Dendritic cell treated with granulocyte-macrophage colony-stimulating factor and Interleukin-4, amounts not matched to agents 40 ng/mL and 50 ng/mL, for 4 days (primary cell): ENCODE measurements around the gene MANEAL.

Experiments
- H3K27ac Mint-ChIP-seq: one replicate; pipeline ENCODE4 v1.8.0; 2022; ENCODE audit warnings: mild to moderate bottlenecking, mixed read lengths
- H3K27me3 Mint-ChIP-seq: one replicate; pipeline ENCODE4 v1.8.0; 2022; ENCODE audit warnings: mild to moderate bottlenecking, mixed read lengths
- H3K36me3 Mint-ChIP-seq: one replicate; pipeline ENCODE4 v1.8.0; 2022; ENCODE audit warnings: low read depth, mixed read lengths
- H3K4me1 Mint-ChIP-seq: one replicate; pipeline ENCODE4 v1.8.0; 2022; ENCODE audit warnings: low read depth, mixed read lengths
- H3K4me3 Mint-ChIP-seq: one replicate; pipeline ENCODE4 v1.8.0; 2022; ENCODE audit warnings: mild to moderate bottlenecking, moderate library complexity, mixed read lengths
- H3K9me3 Mint-ChIP-seq: one replicate; pipeline ENCODE4 v1.8.0; 2022; ENCODE audit warnings: mixed read lengths
- intact Hi-C: fragments of 100-400 bp; cut with micrococcal nuclease; formaldehyde crosslinking; loops from one replicate; pipeline ENCODE4 v1.15.0; 2022

MANEAL gene

DNA sequence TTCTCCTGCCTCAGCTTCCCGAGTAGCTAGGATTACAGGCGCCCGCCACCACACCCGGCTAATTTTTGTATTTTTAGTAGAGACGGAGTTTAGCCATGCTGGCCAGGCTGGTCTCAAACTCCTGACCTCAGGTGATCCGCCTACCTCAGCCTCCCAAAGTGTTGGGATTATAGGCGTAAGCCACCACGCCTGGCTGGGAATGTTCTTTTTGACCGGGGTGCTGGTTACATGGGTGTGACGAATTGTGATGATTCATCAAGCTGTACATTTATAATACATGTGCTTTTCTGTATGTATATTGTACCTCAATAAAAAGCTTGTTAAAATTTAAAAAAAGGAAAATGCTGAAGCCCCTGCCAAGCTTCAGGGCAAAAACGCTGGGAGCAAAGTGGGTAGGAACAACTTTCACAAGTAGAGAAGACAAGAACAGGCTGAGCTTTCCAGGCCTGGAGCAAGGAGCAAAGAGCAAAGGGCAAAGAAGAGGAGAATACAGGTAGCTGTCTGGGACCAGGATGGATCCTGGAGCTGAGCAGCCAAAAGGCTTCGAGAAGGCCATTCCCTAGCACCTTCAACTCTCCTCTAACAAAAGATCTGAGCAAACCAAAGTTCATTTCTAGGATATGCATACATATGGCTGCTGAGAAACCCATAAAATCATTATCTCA, 34.9 kb downstream of the MANEAL start:
- H3K4me3 Mint-ChIP-seq, result no peak overlapping the region
- intact Hi-C loops, result no loop called here

DNA sequence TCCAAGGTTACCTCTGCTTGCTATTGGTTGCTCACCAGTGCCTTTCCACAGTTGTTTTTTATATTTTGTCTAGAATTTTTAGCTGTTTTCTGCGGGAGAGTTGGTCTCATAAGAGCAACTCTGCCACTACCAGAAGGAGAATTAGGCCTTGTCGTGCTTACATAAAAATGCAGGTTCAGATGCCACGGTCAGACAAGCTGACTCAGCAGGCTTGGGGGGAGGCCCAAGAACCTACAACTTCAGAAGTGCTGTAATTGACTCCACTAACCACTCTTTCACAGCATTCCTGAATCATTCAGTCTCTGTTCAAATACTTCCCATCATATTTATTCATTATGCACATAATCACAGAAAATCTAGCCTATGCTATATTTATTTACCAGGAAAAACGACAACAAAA, 37.5 kb downstream of the MANEAL start:
- H3K4me3 Mint-ChIP-seq, result no peak overlapping the region
- no peaks in the 10 kb centered on the region for H3K27me3 Mint-ChIP-seq
- H3K36me3 Mint-ChIP-seq, result peaks cover 93% of the 10 kb centered on the region
- H3K27ac Mint-ChIP-seq, result no peak overlapping the region
- intact Hi-C loops, result no loop called here
- H3K4me1 Mint-ChIP-seq, result peaks cover 2% of the 10 kb centered on the region
- no peaks in the 10 kb centered on the region for H3K9me3 Mint-ChIP-seq

More for the DNA sequence above, 34.9 kb downstream of the MANEAL start:
- Mint-ChIP-seq H3K9me3 (no peaks in the 10 kb centered on the region), H3K27me3 (no peaks in the 10 kb centered on the region), H3K27ac (no peak overlapping the region), H3K36me3 (peaks cover 70% of the 10 kb centered on the region), H3K4me1 (peaks cover 22% of the 10 kb centered on the region)

DNA sequence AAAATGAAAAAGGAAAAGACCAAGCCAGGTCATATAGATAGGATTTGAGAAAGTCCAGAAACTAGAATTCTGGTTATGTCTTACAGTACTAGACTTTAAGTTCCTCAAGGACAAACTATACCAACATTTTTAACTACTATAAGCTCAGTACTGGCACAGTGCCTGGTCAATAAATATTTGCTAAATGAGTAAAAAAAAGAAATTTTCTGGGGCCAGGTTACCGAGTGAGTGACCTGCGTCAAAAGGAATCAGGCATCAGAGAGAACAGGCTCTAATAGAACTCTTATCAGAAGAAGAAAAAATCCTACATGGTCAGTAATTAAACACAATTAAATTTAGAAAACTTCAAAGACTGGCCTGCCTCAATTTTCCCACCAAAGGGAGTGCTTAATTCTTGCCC, 38.2 kb downstream of the MANEAL start:
- Mint-ChIP-seq H3K27me3 (no peaks in the 10 kb centered on the region), H3K36me3 (peaks cover 93% of the 10 kb centered on the region), H3K4me3 (no peak overlapping the region), H3K27ac (no peak overlapping the region), H3K4me1 (no peaks in the 10 kb centered on the region), H3K9me3 (no peaks in the 10 kb centered on the region)
- intact Hi-C loops, result no loop called here

DNA sequence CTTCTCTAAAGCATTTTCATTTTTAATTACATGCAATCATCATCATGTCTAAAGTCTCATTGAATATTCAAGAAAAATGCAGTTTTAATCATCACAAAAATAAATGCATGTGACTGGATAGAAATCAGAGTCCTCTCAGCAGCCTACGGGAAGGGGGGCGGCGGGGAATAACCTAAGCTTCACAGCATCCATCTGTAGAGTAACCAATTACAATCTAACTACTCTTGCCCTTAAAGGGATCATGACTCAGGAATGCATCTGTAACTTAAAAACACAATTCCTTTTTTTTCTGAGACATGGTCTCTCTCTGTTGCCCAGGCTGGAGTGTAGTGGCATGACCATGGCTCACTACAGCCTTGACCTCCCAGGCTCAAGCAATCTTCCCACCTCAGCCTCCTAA, 43.1 kb downstream of the MANEAL start:
- H3K27me3 Mint-ChIP-seq, result no peaks in the 10 kb centered on the region
- H3K9me3 Mint-ChIP-seq, result no peaks in the 10 kb centered on the region
- H3K4me1 Mint-ChIP-seq, result peaks cover 5% of the 10 kb centered on the region
- H3K36me3 Mint-ChIP-seq, result peaks cover 99% of the 10 kb centered on the region
- intact Hi-C loops, result no loop called here
- no peak overlapping the region for H3K4me3 Mint-ChIP-seq
- H3K27ac Mint-ChIP-seq, result no peak overlapping the region

DNA sequence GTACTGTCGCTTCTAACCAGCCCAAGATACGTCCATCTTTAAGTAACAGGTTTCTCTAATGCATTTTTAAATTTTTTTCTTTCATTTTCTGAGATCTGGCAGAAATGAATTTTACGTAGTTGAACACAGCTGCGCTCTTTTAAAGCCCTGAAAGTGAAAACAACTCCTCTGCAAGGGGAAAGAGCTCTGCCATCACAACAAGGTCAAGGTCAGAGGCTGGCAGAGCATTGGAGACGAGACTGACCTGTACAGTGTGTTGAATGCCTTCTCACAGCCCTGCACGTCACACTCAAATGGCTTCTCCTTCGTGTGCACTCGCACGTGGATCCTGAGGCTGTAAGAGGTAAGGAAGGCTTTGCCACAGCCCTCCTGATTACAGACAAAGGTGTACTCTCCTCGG, 46.0 kb downstream of the MANEAL start:
- Mint-ChIP-seq H3K4me1 (peaks cover 31% of the 10 kb centered on the region), H3K27ac (no peak overlapping the region), H3K4me3 (no peak overlapping the region), H3K36me3 (peaks cover 87% of the 10 kb centered on the region), H3K27me3 (no peaks in the 10 kb centered on the region), H3K9me3 (no peaks in the 10 kb centered on the region)
- intact Hi-C loops, result no loop called here

DNA sequence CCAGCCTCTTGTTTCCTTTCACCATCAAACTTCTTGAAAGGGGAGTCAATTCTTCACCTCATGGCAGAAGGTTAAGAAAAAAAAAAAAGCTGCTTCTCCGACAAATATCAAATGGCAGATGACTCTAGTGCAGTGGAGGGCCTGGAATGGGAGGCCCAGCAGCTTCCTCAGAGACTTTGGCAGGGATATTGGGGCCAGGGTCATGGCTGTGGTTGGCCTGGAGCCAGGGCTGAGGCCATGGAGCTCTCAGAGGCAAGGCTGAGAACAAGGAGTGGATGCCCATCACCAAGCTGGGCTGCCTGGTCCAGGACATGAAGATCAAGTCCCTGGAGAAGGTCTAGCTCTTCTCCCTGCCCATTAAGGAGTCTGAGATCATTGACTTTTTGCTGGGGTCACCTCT, 47.1 kb downstream of the MANEAL start:
- Mint-ChIP-seq H3K9me3 (no peaks in the 10 kb centered on the region), H3K4me3 (no peak overlapping the region), H3K4me1 (peaks cover 42% of the 10 kb centered on the region), H3K27ac (no peak overlapping the region), H3K36me3 (peaks cover 85% of the 10 kb centered on the region), H3K27me3 (no peaks in the 10 kb centered on the region)
- intact Hi-C loops, result no loop called here

DNA sequence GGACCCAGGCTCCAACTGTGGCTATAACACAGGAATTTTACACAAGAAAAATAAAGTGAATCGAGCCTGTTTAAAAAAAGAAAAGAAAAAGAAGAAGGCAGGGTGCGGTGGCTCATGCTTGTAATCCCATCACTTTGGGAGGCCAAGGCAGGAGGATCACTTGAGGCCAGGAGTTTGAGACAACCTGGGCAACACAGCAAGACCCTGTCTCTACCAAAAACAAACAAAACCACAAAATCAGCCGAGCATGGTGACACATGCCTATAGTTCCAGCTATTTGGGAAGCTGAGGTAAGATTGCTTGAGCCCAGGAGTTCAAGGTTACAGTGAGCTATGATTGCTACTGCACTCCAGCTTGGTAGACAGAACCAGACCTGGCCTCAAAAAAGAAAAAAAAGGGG, 48.0 kb downstream of the MANEAL start:
- H3K36me3 Mint-ChIP-seq, result peaks cover 76% of the 10 kb centered on the region
- no peak overlapping the region for H3K4me3 Mint-ChIP-seq
- H3K27me3 Mint-ChIP-seq, result no peaks in the 10 kb centered on the region
- intact Hi-C loops, result no loop called here
- H3K27ac Mint-ChIP-seq, result no peak overlapping the region
- peaks cover 50% of the 10 kb centered on the region for H3K4me1 Mint-ChIP-seq
- H3K9me3 Mint-ChIP-seq, result no peaks in the 10 kb centered on the region

DNA sequence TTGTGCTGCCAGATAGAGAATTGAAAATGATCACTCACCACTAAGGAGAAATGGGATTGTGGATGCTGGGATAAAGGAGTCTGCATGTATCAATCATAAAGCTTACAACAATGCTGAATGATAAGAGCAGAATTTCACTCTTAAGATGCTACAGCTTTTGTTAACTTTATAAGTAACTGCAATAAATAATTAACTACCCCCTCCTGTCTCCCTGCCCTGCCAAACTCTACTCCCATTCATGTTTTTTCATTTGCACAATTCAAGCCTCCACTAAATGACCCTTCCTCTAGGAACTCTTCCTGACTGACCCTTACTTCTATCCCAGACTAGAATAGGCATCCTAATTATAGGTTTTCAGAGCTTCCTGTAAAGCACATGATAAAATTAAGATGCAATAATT, 50.9 kb downstream of the MANEAL start:
- no peaks in the 10 kb centered on the region for H3K27me3 Mint-ChIP-seq
- no peak overlapping the region for H3K4me3 Mint-ChIP-seq
- no peaks in the 10 kb centered on the region for H3K9me3 Mint-ChIP-seq
- intact Hi-C loops, result no loop called here
- peaks cover 60% of the 10 kb centered on the region for H3K4me1 Mint-ChIP-seq
- H3K27ac Mint-ChIP-seq, result no peak overlapping the region
- H3K36me3 Mint-ChIP-seq, result peaks cover 58% of the 10 kb centered on the region

DNA sequence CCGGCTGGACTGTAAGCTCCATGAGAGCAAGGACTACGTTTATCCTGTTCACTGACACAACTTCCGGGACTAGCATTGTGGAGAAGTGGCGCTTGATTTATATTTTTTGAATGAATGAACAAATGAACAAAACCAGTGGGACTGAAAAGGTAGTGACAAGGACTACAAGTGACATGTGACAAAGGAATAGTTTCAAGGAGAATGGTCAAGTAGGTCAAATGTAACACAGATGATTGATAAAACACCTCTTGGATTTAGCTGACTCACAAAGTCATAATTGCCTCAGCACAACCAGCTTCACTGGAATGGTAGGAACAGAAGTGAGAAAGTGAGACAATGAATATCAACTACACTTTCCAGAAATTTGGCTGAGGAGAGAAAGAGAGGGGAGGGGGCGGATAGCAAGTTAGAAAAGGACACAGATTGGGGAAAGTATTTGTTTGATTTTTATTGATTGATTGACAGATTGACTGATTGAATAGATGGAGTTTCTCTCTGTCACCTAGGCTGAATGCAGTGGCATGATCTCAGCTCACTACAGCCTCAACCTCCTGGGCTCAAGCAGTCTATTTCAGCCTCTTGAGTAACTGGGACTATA, 51.5 kb downstream of the MANEAL start:
- H3K9me3 Mint-ChIP-seq, result no peaks in the 10 kb centered on the region
- no peaks in the 10 kb centered on the region for H3K27me3 Mint-ChIP-seq
- H3K36me3 Mint-ChIP-seq, result peaks cover 54% of the 10 kb centered on the region
- H3K4me1 Mint-ChIP-seq, result peaks cover 60% of the 10 kb centered on the region
- intact Hi-C loops, result no loop called here
- H3K4me3 Mint-ChIP-seq, result no peak overlapping the region
- H3K27ac Mint-ChIP-seq, result peak overlapping the region; percentile 62

DNA sequence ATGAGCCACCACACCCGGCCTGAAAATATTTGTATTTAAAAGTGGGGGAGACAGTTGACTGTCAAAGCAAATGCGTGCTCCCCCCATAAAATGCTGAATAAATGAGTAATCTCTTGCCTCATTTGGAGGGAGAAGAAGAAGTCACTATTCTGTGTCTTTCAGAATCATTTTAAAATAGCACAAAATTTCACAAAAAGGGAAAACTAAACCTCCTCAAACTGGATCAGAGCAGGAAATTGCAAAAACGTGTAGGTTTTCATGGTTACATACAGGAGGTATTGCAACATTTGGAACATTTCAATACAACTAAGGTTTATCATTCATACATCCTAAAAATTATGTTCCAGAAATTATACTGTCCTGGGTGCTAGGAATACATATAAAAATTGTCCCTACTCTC, 52.1 kb downstream of the MANEAL start:
- Mint-ChIP-seq H3K27me3 (no peaks in the 10 kb centered on the region), H3K9me3 (no peaks in the 10 kb centered on the region), H3K4me1 (peaks cover 60% of the 10 kb centered on the region), H3K4me3 (no peak overlapping the region), H3K36me3 (peaks cover 47% of the 10 kb centered on the region), H3K27ac (peak overlapping the region; percentile 62)
- intact Hi-C loops, result no loop called here

DNA sequence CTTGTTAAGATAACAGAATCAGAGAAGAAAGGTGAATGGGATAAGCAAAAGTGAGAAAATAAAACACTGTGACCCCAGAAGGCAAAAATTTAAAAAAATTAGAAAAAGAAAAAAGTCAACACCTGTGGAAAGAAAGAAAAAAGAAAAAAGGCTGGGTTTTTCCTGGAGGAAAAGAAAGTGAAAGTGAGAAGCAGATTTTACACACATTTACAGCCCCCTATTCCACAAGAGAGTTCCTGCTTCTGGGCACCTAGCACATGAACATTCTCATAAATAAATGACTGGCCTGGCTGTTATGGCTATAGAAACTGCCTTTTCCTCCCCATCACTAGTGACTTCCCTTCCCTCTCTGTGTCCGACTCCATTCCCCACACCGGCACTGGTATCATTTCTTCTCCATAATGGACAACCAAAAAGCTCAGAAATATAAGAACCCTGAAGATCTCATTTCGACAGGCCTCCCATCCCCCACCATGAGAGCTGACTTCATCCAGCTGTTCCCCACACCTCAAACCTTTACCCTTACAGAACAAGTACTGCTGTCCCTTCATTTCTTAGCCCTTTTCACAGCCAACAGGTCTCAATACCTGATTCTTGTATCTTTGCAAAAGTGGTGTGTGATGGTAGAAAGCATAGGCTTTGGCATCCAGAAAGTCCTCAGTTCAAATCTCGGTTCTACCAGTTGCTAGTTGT, 53.1 kb downstream of the MANEAL start:
- Mint-ChIP-seq H3K9me3 (no peaks in the 10 kb centered on the region), H3K4me1 (peaks cover 55% of the 10 kb centered on the region), H3K4me3 (no peak overlapping the region), H3K27ac (no peak overlapping the region), H3K36me3 (peaks cover 37% of the 10 kb centered on the region), H3K27me3 (no peaks in the 10 kb centered on the region)
- intact Hi-C loops, result no loop called here

DNA sequence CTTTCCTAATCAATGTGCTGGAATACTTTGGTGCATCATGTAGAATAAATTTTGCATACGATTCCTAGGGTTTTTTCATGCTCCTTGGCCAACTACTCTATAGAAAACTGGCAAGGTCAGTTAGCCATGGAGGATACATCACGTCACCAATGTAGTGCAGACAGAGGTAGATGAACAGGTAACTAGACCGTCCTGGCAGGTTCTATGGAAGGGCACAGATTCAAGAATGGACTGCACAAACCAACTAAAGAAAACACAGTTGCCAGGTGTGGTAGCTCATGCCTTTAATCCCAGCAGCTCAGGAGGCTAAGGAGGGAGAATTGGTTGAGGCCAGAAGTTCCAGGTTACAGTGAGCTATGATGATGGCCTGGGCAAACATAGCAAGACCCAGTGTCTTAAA, 55.8 kb downstream of the MANEAL start:
- no peaks in the 10 kb centered on the region for H3K27me3 Mint-ChIP-seq
- H3K4me3 Mint-ChIP-seq, result no peak overlapping the region
- H3K4me1 Mint-ChIP-seq, result peaks cover 31% of the 10 kb centered on the region
- no peak overlapping the region for H3K27ac Mint-ChIP-seq
- H3K9me3 Mint-ChIP-seq, result no peaks in the 10 kb centered on the region
- intact Hi-C loops, result no loop called here
- peaks cover 40% of the 10 kb centered on the region for H3K36me3 Mint-ChIP-seq

DNA sequence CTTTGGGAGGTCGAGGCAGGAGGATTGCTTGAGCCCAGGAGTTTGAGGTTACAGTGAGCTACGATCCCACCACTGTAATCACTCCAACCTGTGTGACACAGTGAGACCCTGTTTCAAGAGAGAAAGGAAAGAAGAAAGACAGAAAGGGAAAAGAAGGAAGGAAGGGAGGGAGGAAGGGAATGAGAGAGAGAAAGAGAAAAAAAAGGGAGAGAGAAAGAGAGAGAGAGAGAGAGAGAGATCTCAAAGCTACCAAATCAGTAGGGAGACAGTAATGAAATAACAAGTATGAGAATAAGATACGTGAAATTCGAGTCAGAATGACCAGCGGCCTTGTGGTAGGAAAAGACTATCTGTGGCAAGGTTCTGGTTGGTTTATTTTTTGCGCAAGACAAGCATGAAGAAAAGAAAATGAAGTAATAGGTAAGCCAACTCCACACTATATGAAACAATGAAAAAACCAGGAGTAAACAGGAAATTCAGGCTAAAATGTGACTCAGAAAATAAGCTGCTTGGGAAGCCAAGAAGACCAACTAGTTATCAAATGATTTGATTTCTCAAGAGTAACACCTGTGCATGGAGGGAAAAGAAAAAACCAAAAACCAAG, 56.8 kb downstream of the MANEAL start:
- intact Hi-C loops, result no loop called here
- peaks cover 21% of the 10 kb centered on the region for H3K4me1 Mint-ChIP-seq
- H3K36me3 Mint-ChIP-seq, result peaks cover 41% of the 10 kb centered on the region
- H3K9me3 Mint-ChIP-seq, result no peaks in the 10 kb centered on the region
- no peaks in the 10 kb centered on the region for H3K27me3 Mint-ChIP-seq
- no peak overlapping the region for H3K27ac Mint-ChIP-seq
- no peak overlapping the region for H3K4me3 Mint-ChIP-seq
